ENCODE data around the gene PARP3.

The PARP3 gene

GRCh38 chr3:51941463-51941797 lies 733 bp upstream of the PARP3 start:
- Mint-ChIP-seq H3K4me1 (ENCODE audit: low read depth) (peaks cover 38% of the 10 kb centered on the region), H3K27me3 (no peaks in the 10 kb centered on the region), H3K36me3 (ENCODE audit: low read depth) (peaks cover 40% of the 10 kb centered on the region), H3K27ac (peak overlapping the region; percentile 87), H3K4me3 (peak overlapping the region; percentile 90), H3K9me3 (no peaks in the 10 kb centered on the region)

DNA sequence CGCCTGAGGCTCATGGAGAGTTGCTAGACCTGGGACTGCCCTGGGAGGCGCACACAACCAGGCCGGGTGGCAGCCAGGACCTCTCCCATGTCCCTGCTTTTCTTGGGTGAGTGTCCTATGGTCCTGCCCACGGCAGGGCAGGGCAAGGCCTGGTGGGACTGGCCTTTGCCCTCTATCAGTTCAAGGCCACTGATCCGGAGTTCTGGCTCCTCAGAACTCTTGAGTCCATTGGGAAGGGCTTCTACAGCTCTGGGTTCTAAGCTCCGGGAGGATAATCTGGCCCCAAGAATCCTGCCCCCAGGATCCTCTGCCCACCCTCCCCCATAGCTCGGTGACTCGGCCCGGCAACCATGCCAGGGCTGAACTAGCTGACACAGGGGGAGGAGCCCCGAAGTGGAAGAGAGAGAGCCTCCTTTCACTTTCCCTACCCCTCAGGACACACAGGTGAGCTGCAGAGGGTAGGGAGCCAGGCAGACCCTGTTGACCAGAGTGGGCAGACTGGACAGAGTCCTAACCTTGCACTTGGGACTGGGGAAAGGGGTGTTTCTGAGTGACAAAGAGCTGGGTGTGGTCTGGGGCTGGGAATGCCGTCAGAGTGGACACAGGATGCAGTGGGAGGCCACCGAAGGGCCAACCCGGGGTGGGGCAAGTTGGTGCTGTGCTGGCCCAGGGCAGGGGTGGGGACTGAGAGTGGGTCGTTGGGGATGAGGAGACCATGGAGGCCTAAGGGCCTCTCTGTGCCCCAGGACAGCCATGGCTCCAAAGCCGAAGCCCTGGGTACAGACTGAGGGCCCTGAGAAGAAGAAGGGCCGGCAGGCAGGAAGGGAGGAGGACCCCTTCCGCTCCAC lies 664 bp downstream of the PARP3 start:
- Mint-ChIP-seq H3K4me3 (peak overlapping the region; percentile 90), H3K27ac (peak overlapping the region; percentile 85), H3K9me3 (no peaks in the 10 kb centered on the region), H3K36me3 (ENCODE audit: low read depth) (peaks cover 28% of the 10 kb centered on the region), H3K4me1 (ENCODE audit: low read depth) (peaks cover 38% of the 10 kb centered on the region), H3K27me3 (no peaks in the 10 kb centered on the region)

- H3K9me3 Mint-ChIP-seq = no peaks in the 10 kb centered on the region
- no peak overlapping the region for H3K4me3 Mint-ChIP-seq
- H3K36me3 Mint-ChIP-seq (ENCODE audit: low read depth) = peaks cover 21% of the 10 kb centered on the region
- H3K27me3 Mint-ChIP-seq = no peaks in the 10 kb centered on the region
- H3K4me1 Mint-ChIP-seq (ENCODE audit: low read depth) = peaks cover 33% of the 10 kb centered on the region
- peak overlapping the region; percentile 85 for H3K27ac Mint-ChIP-seq
Measured at GRCh38 chr3:51943451-51944391, 1.6 kb downstream of the PARP3 start.

DNA sequence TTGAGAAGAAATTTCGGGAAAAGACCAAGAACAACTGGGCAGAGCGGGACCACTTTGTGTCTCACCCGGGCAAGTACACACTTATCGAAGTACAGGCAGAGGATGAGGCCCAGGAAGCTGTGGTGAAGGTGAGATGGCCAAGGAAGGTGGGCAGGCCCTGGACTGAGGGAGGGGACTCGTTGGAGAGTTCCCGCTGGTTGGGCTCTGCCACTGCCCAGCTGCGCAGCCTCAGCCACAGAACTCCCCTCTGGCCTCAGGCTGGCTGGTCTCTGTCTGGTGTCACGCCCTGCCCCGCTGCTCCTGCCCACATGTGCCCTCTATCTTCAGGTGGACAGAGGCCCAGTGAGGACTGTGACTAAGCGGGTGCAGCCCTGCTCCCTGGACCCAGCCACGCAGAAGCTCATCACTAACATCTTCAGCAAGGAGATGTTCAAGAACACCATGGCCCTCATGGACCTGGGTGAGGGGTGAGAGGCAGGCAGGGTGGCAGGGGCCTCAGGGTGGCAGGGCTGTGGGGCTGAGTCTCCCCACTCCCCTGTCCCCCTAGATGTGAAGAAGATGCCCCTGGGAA lies 2.4 kb downstream of the PARP3 start:
- Mint-ChIP-seq H3K4me3 (no peak overlapping the region), H3K9me3 (no peaks in the 10 kb centered on the region), H3K36me3 (ENCODE audit: low read depth) (peaks cover 15% of the 10 kb centered on the region), H3K27me3 (no peaks in the 10 kb centered on the region), H3K27ac (no peak overlapping the region), H3K4me1 (ENCODE audit: low read depth) (peaks cover 25% of the 10 kb centered on the region)

GRCh38 chr3:51945031-51945840 lies 3.1 kb downstream of the PARP3 start:
- Mint-ChIP-seq H3K36me3 (ENCODE audit: low read depth) (peaks cover 10% of the 10 kb centered on the region), H3K27me3 (no peaks in the 10 kb centered on the region), H3K9me3 (no peaks in the 10 kb centered on the region), H3K4me3 (no peak overlapping the region), H3K27ac (no peak overlapping the region), H3K4me1 (ENCODE audit: low read depth) (peaks cover 18% of the 10 kb centered on the region)

DNA sequence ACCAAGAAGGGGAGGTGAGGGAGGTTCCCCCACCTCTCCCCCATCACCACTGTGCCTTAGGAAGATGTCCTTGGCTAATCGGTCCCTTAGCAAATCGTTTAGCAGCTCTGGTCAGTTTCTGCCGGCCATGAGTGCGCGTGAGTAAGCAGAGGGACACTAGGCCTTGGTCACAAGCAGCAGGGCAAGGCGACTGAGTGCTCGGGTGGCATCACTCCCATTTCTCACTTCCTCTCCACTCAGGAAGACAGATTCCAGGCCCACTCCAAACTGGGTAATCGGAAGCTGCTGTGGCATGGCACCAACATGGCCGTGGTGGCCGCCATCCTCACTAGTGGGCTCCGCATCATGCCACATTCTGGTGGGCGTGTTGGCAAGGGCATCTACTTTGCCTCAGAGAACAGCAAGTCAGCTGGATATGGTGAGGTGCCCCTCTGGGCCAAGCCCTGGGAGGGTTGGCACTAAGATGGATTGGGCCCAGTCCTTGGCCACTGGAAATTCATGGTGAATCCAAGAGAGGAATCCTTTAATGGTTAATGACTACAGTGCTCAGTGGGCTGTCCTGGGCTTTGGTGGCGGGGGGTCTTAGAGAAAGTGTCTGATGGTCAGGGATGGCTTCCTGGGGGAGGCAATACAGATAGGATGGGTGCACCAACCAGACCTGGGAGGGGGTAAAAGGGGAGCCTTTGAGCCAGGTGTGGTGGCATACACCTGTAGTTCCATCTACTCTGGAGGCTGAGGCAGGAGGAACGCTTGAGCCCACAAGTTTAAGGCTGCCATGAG lies 4.0 kb downstream of the PARP3 start:
- Mint-ChIP-seq H3K4me1 (ENCODE audit: low read depth) (peaks cover 9% of the 10 kb centered on the region), H3K27ac (no peak overlapping the region), H3K9me3 (no peaks in the 10 kb centered on the region), H3K4me3 (no peak overlapping the region), H3K36me3 (ENCODE audit: low read depth) (peaks cover 1% of the 10 kb centered on the region), H3K27me3 (no peaks in the 10 kb centered on the region)

DNA sequence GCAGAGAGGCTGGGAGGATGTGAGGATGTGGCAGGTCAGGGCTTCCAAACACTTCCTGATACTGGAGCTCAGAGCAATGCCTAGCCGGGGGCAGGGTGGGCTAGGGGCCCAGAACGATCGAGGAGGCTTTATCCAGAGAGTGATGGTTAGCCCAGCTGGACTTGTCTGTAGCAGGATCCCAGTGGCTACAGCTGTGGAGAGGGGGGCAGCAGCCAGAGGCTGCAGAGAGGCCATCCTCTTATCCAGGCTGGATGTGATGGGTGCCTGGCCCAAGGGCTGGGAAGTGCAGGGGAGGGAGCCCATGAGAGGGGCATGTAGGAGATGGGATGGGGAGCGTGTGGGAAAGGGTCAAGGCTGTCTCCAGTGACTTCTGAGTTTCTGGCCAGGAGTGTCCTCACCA lies 4.6 kb downstream of the PARP3 start:
- H3K36me3 Mint-ChIP-seq (ENCODE audit: low read depth) = no peaks in the 10 kb centered on the region
- no peaks in the 10 kb centered on the region for H3K27me3 Mint-ChIP-seq
- H3K9me3 Mint-ChIP-seq = no peaks in the 10 kb centered on the region
- no peak overlapping the region for H3K27ac Mint-ChIP-seq
- peaks cover 8% of the 10 kb centered on the region for H3K4me1 Mint-ChIP-seq (ENCODE audit: low read depth)
- H3K4me3 Mint-ChIP-seq = no peak overlapping the region

DNA sequence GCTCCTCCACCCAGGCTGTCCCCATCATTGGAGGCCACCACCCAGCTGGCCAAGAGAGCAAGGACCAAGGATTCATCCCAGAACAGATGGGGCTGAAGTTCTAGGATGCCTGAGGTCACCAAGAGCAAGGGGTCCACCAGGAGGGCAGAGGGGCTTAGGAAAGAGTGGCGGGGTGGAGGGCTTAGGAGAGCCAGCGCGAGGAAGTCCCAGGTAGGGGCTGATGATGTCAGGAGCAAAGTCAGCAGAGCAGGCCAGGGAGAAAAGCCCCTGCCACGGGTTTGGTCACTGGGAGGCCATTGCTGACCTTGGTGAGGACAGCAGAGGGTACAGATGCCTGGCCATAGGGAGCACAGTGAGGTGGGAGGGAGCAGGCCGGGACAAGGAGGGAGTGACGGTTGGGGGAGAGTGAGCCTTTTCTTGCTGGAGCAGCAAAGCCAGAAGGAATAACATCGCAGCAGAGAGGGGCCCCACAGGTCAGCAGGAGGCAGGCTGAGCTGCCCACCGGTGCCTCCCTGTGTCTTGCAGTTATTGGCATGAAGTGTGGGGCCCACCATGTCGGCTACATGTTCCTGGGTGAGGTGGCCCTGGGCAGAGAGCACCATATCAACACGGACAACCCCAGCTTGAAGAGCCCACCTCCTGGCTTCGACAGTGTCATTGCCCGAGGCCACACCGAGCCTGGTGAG lies 5.2 kb downstream of the PARP3 start:
- Mint-ChIP-seq H3K36me3 (ENCODE audit: low read depth) (no peaks in the 10 kb centered on the region), H3K27me3 (no peaks in the 10 kb centered on the region), H3K4me3 (no peak overlapping the region), H3K27ac (no peak overlapping the region), H3K4me1 (ENCODE audit: low read depth) (peaks cover 8% of the 10 kb centered on the region), H3K9me3 (no peaks in the 10 kb centered on the region)

GRCh38 chr3:51948016-51948580 lies 5.9 kb downstream of the PARP3 start:
- Mint-ChIP-seq H3K9me3 (no peaks in the 10 kb centered on the region), H3K36me3 (ENCODE audit: low read depth) (no peaks in the 10 kb centered on the region), H3K27ac (no peak overlapping the region), H3K4me1 (ENCODE audit: low read depth) (peaks cover under 1% of the 10 kb centered on the region), H3K4me3 (no peak overlapping the region), H3K27me3 (no peaks in the 10 kb centered on the region)

GRCh38 chr3:51949121-51949520 lies 7.0 kb downstream of the PARP3 start:
- H3K27me3 Mint-ChIP-seq = peaks cover 9% of the 10 kb centered on the region
- no peaks in the 10 kb centered on the region for H3K9me3 Mint-ChIP-seq

GRCh38 chr3:51950899-51951298 lies 8.7 kb downstream of the PARP3 start:
- Mint-ChIP-seq H3K9me3 (no peaks in the 10 kb centered on the region), H3K4me3 (no peak overlapping the region), H3K4me1 (ENCODE audit: low read depth) (no peaks in the 10 kb centered on the region), H3K27ac (no peak overlapping the region), H3K27me3 (peaks cover 18% of the 10 kb centered on the region), H3K36me3 (ENCODE audit: low read depth) (no peaks in the 10 kb centered on the region)

More at GRCh38 chr3:51949121-51949520, 7.0 kb downstream of the PARP3 start:
- no peaks in the 10 kb centered on the region for H3K36me3 Mint-ChIP-seq (ENCODE audit: low read depth)
- no peak overlapping the region for H3K27ac Mint-ChIP-seq
- H3K4me3 Mint-ChIP-seq = no peak overlapping the region
- no peaks in the 10 kb centered on the region for H3K4me1 Mint-ChIP-seq (ENCODE audit: low read depth)

DNA sequence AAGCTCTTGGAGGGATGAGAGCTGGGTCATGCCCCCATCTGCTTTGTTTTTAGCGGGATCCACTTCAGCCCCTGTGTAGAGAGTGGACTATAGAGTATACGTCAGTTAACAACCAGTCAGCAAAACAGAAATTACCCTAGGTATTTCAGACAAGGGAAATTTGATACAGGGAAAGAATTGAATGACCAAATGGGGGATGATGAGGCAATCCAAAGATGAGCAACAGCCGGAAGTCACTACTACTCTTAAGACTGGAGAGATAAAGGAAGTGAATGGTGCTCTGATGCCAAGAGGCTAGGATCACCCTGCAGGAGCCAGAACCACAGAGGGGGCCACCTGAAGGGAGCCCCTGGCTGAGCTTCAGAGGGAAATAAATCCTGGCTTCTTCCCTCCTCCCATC lies 11.3 kb downstream of the PARP3 start:
- Mint-ChIP-seq H3K9me3 (no peaks in the 10 kb centered on the region), H3K36me3 (ENCODE audit: low read depth) (peaks cover 4% of the 10 kb centered on the region), H3K27ac (no peak overlapping the region), H3K4me3 (no peak overlapping the region), H3K27me3 (peaks cover 21% of the 10 kb centered on the region), H3K4me1 (ENCODE audit: low read depth) (peaks cover 5% of the 10 kb centered on the region)

DNA sequence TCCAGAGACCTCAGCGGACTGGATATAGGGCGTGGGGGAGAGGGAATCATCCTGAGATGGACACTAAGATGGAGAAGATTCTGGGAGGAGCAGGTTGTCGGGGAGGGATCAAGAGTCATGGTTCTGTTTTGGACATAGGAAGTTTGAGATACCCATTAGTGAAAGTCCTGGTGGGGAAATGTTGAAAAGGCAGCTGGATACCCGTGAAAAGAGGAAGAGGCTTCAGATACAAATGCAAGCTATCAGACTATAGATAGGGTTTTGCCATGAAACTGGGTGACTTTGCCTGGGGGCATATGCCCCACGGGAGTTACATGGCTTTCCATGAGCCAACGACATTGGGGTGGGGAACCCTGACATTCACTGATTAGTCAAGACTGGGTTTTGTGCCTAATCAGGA lies 11.9 kb downstream of the PARP3 start:
- H3K4me1 Mint-ChIP-seq (ENCODE audit: low read depth) = peaks cover 5% of the 10 kb centered on the region
- peaks cover 21% of the 10 kb centered on the region for H3K27me3 Mint-ChIP-seq
- H3K4me3 Mint-ChIP-seq = no peak overlapping the region
- H3K36me3 Mint-ChIP-seq (ENCODE audit: low read depth) = peaks cover 4% of the 10 kb centered on the region
- H3K9me3 Mint-ChIP-seq = no peaks in the 10 kb centered on the region
- no peak overlapping the region for H3K27ac Mint-ChIP-seq

All from stimulated activated naive CD8-positive, alpha-beta T cell treated with anti-CD3 and anti-CD28 coated beads, Interleukin-15, Interleukin-2, amounts not matched to agents 100 ng/mL and 50 ng/mL, for 24 hours (primary cell).